Neural progenitor cell (in vitro differentiated cells): ENCODE measurements around the gene USP13.

ENCODE experiments used
- CTCF ChIP-seq: fragments of 200-600 bp; sonication (generic); IDR thresholded peaks from 2 replicates; pipeline ENCODE4 v1.5.1; 2017; ENCODE audit warnings: antibody characterized with exemption, mild to moderate bottlenecking
- EZH2 ChIP-seq: fragments of 200-600 bp; sonication (generic); IDR thresholded peaks from 2 replicates; pipeline ENCODE4 v1.6.1; 2017; ENCODE audit warnings: antibody characterized with exemption, mild to moderate bottlenecking, moderate library complexity

GRCh38 chr3:179703816-179704215 lies 51.0 kb downstream of the USP13 start:
- TF ChIP-seq EZH2 = no peak
- TF ChIP-seq CTCF = no peak
